ACC112 (cell line): Measurements from ENCODE around the gene SLC38A10.

Experiments used
- H2AFZ ChIP-seq: fragments of 200-600 bp; sonication (generic); one replicate; pipeline ENCODE4 v1.6.0; 2017; ENCODE audit warnings: antibody characterized with exemption, low read length; ENCODE audit not compliant: unreplicated experiment
- H3K27ac ChIP-seq: fragments of 200-600 bp; sonication (generic); 2 replicates; pipeline ENCODE4 v1.5.1; 2014; ENCODE audit warnings: low read depth, mild to moderate bottlenecking, antibody characterized with exemption, low read length, moderate library complexity
- H3K27me3 ChIP-seq: fragments of 200-600 bp; sonication (generic); 2 replicates; pipeline ENCODE4 v1.6.1; 2014; ENCODE audit warnings: mild to moderate bottlenecking, antibody characterized with exemption, low read length, moderate library complexity, mixed read lengths; ENCODE audit not compliant: insufficient read depth
- H3K36me3 ChIP-seq: fragments of 200-600 bp; sonication (generic); 2 replicates; pipeline ENCODE4 v1.6.1; 2016; ENCODE audit warnings: mild to moderate bottlenecking, antibody characterized with exemption, low read length, moderate library complexity, mixed read lengths; ENCODE audit not compliant: insufficient read depth
- H3K4me1 ChIP-seq: fragments of 200-600 bp; sonication (generic); one replicate; pipeline ENCODE4 v1.6.1; 2016; ENCODE audit warnings: low read length, mixed read lengths; ENCODE audit not compliant: insufficient read depth, unreplicated experiment, control insufficient read depth
- H3K4me3 ChIP-seq: fragments of 200-600 bp; sonication (generic); 2 replicates; pipeline ENCODE4 v1.5.1; 2014; ENCODE audit warnings: mild to moderate bottlenecking, low read depth, low read length
- H3K79me2 ChIP-seq: fragments of 200-600 bp; sonication (generic); one replicate; pipeline ENCODE4 v1.6.0; 2016; ENCODE audit warnings: low read length; ENCODE audit not compliant: control insufficient read depth, unreplicated experiment, insufficient read depth

The SLC38A10 gene

GRCh38 chr17:81282876-81283275 is 12.2 kb downstream of the SLC38A10 start:
- Histone ChIP-seq H3K27ac (no peak overlapping the region), H3K79me2 (peaks cover 28% of the 10 kb centered on the region), H3K27me3 (no peaks in the 10 kb centered on the region), H3K36me3 (no peaks in the 10 kb centered on the region), H3K4me3 (no peak overlapping the region), H3K4me1 (peaks cover 21% of the 10 kb centered on the region), H2AFZ (no peak overlapping the region)

- Histone ChIP-seq H3K79me2 (peaks cover 26% of the 10 kb centered on the region), H3K4me3 (no peak overlapping the region), H3K4me1 (peaks cover 21% of the 10 kb centered on the region), H3K36me3 (no peaks in the 10 kb centered on the region), H2AFZ (no peak overlapping the region), H3K27ac (no peak overlapping the region), H3K27me3 (no peaks in the 10 kb centered on the region)
Measured at GRCh38 chr17:81282141-81282540, 13.0 kb downstream of the SLC38A10 start.

GRCh38 chr17:81280571-81280970 is 14.5 kb downstream of the SLC38A10 start:
- peaks cover 12% of the 10 kb centered on the region for H3K79me2 ChIP-seq
- H2AFZ ChIP-seq, result no peak overlapping the region
- H3K27me3 ChIP-seq, result no peaks in the 10 kb centered on the region
- H3K27ac ChIP-seq, result no peak overlapping the region
- H3K4me1 ChIP-seq, result peaks cover 13% of the 10 kb centered on the region
- H3K4me3 ChIP-seq, result no peak overlapping the region
- H3K36me3 ChIP-seq, result peaks cover 4% of the 10 kb centered on the region; the same call in 1 of the 2 replicates

GRCh38 chr17:81279278-81280275 is 15.5 kb downstream of the SLC38A10 start:
- Histone ChIP-seq H3K27ac (no peak overlapping the region), H3K4me3 (no peak overlapping the region), H3K36me3 (peaks cover 9% of the 10 kb centered on the region; the same call in 1 of the 2 replicates), H3K4me1 (peaks cover 6% of the 10 kb centered on the region), H3K27me3 (no peaks in the 10 kb centered on the region), H3K79me2 (peaks cover 5% of the 10 kb centered on the region), H2AFZ (no peak overlapping the region)

- no peaks in the 10 kb centered on the region for H3K79me2 ChIP-seq
- H3K4me1 ChIP-seq, result peaks cover 6% of the 10 kb centered on the region
- no peak overlapping the region for H3K4me3 ChIP-seq
- no peaks in the 10 kb centered on the region for H3K27me3 ChIP-seq
- H3K27ac ChIP-seq, result peak overlapping the region; percentile 44; the same call in 1 of the 2 replicates
- H3K36me3 ChIP-seq, result peaks cover 16% of the 10 kb centered on the region; the same call in 1 of the 2 replicates
- H2AFZ ChIP-seq, result no peak overlapping the region
Measured at GRCh38 chr17:81278831-81279230, 16.3 kb downstream of the SLC38A10 start.

GRCh38 chr17:81277946-81278693 is 17.0 kb downstream of the SLC38A10 start:
- Histone ChIP-seq H3K4me1 (peaks cover 6% of the 10 kb centered on the region), H3K79me2 (no peaks in the 10 kb centered on the region), H2AFZ (no peak overlapping the region), H3K4me3 (peak overlapping the region; percentile 64), H3K27ac (peak overlapping the region; percentile 44), H3K27me3 (no peaks in the 10 kb centered on the region), H3K36me3 (peaks cover 16% of the 10 kb centered on the region; the same call in 1 of the 2 replicates)

GRCh38 chr17:81277421-81277820 is 17.7 kb downstream of the SLC38A10 start:
- no peaks in the 10 kb centered on the region for H3K79me2 ChIP-seq
- H2AFZ ChIP-seq, result no peak overlapping the region
- H3K36me3 ChIP-seq, result peaks cover 16% of the 10 kb centered on the region; the same call in 1 of the 2 replicates

GRCh38 chr17:81276781-81277180 is 18.3 kb downstream of the SLC38A10 start:
- no peak overlapping the region for H3K27ac ChIP-seq
- H3K4me3 ChIP-seq, result no peak overlapping the region; the same call in 1 of the 2 replicates
- peaks cover 6% of the 10 kb centered on the region for H3K4me1 ChIP-seq
- H3K36me3 ChIP-seq, result peaks cover 16% of the 10 kb centered on the region; the same call in 1 of the 2 replicates
- H3K79me2 ChIP-seq, result no peaks in the 10 kb centered on the region
- H2AFZ ChIP-seq, result no peak overlapping the region
- no peaks in the 10 kb centered on the region for H3K27me3 ChIP-seq

More at GRCh38 chr17:81277421-81277820, 17.7 kb downstream of the SLC38A10 start:
- H3K4me1 ChIP-seq, result peaks cover 6% of the 10 kb centered on the region
- H3K27me3 ChIP-seq, result no peaks in the 10 kb centered on the region
- peak overlapping the region; percentile 44; the same call in 1 of the 2 replicates for H3K27ac ChIP-seq
- peak overlapping the region; percentile 64 for H3K4me3 ChIP-seq

GRCh38 chr17:81274471-81274855 is 20.6 kb downstream of the SLC38A10 start:
- H3K27ac ChIP-seq, result no peak overlapping the region
- no peaks in the 10 kb centered on the region for H3K79me2 ChIP-seq
- H2AFZ ChIP-seq, result no peak overlapping the region
- peaks cover 16% of the 10 kb centered on the region; the same call in 1 of the 2 replicates for H3K36me3 ChIP-seq
- peaks cover 6% of the 10 kb centered on the region for H3K4me1 ChIP-seq
- no peaks in the 10 kb centered on the region for H3K27me3 ChIP-seq
- no peak overlapping the region for H3K4me3 ChIP-seq

- no peaks in the 10 kb centered on the region for H3K27me3 ChIP-seq
- no peak overlapping the region for H3K4me3 ChIP-seq
- H3K4me1 ChIP-seq, result peaks cover 6% of the 10 kb centered on the region
- H3K27ac ChIP-seq, result no peak overlapping the region
- no peaks in the 10 kb centered on the region for H3K79me2 ChIP-seq
- no peak overlapping the region for H2AFZ ChIP-seq
- peaks cover 21% of the 10 kb centered on the region for H3K36me3 ChIP-seq
Measured at GRCh38 chr17:81273698-81274470, 21.2 kb downstream of the SLC38A10 start.
